Esophagus muscularis mucosa (tissue), 4 donors: ENCODE measurements around the gene ALDH18A1.

Experiments used
- EP300 ChIP-seq: sonication (generic); formaldehyde crosslinking; IDR thresholded peaks from one replicate; pipeline ENCODE4 v1.6.1; 2017; ENCODE audit warnings: antibody characterized with exemption
- POLR2A ChIP-seq: fragments of 450-650 bp; IDR thresholded peaks from one replicate; pipeline ENCODE4 v1.6.1; 2017; ENCODE audit warnings: antibody characterized with exemption, moderate library complexity, mild to moderate bottlenecking, low read depth
- POLR2AphosphoS5 ChIP-seq, 2 donors: sonication (generic); formaldehyde crosslinking; IDR thresholded peaks; one replicate each; pipeline ENCODE4 v1.6.1; 2017; ENCODE audit warnings: antibody characterized with exemption in 2 of 2
- TF ChIP-seq, protein P1 (sequence below), 3 experiments: fragments of 200-600 bp in 2 of 3; fragments of 450-650 bp in 1 of 3; sonication (generic) in 2 of 3; IDR thresholded peaks; one replicate each; pipeline ENCODE4 v1.5.1; 2017 to 2019; ENCODE audit warnings: antibody characterized with exemption in 3 of 3, mild to moderate bottlenecking in 2 of 3, moderate library complexity in 1 of 3

DNA sequence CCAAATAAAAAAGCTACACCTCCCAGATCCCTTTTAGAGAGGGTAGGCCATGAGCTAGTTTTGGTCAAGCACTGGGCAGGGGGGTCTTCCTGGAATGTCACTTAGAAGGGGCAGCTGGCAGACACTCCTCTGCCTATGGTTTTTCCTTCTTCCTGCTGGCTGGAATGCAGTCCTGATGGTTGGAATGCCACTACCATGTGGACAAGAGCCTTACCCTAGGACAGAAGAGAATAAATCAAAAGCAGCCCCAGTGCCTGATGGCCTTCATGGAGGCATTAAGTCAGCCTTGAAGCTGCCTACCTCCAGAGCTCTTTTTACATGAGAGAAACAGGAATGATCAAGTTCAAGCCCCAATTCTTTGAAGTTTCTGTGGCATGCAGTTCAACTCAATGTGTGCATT lies 51.9 kb downstream of the ALDH18A1 start:
- TF ChIP-seq, protein P1, sequence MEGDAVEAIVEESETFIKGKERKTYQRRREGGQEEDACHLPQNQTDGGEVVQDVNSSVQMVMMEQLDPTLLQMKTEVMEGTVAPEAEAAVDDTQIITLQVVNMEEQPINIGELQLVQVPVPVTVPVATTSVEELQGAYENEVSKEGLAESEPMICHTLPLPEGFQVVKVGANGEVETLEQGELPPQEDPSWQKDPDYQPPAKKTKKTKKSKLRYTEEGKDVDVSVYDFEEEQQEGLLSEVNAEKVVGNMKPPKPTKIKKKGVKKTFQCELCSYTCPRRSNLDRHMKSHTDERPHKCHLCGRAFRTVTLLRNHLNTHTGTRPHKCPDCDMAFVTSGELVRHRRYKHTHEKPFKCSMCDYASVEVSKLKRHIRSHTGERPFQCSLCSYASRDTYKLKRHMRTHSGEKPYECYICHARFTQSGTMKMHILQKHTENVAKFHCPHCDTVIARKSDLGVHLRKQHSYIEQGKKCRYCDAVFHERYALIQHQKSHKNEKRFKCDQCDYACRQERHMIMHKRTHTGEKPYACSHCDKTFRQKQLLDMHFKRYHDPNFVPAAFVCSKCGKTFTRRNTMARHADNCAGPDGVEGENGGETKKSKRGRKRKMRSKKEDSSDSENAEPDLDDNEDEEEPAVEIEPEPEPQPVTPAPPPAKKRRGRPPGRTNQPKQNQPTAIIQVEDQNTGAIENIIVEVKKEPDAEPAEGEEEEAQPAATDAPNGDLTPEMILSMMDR (IDR thresholded peaks at IDR 0.05), result peak in 1 of 3 experiments; percentile 16
- no peak for TF ChIP-seq POLR2A
- no peak for TF ChIP-seq POLR2AphosphoS5 (IDR thresholded peaks at IDR 0.05)
- TF ChIP-seq EP300, result no peak
